Esophagus muscularis mucosa (tissue), 4 donors: ENCODE data around the gene PACSIN2. TPM values are rescaled to one million over a fixed set of nuclear protein-coding genes. Genes with fewer than 3 reads are reported as not detected.
"Not testable (repeated sequence)": the region's sequence is repeated elsewhere in the genome, so short reads cannot be mapped to it uniquely, and the experiment has no call there.

Experiments
- DNase-seq: peaks from one replicate; pipeline ENCODE4 v3.0.0-alpha.2; 2017; ENCODE audit errors: extremely low spot score
- H3K27ac ChIP-seq, 4 donors: fragments of 200-600 bp; sonication (generic); replicated peaks in 1 of 4; 1 replicate in 3 of 4; 2 replicates in 1 of 4; pipeline ENCODE4 v1.5.1; 2016 to 2019; ENCODE audit warnings: mild to moderate bottlenecking in 1 of 4
- H3K27me3 ChIP-seq, 4 donors: fragments of 200-600 bp; sonication (generic); one replicate each; pipeline versions ENCODE4 v1.5.1 to v1.6.0; 2016 to 2019
- H3K36me3 ChIP-seq, 4 donors: fragments of 200-600 bp; sonication (generic); one replicate each; pipeline ENCODE4 v1.5.1; 2016 to 2019
- H3K4me1 ChIP-seq, 4 donors: fragments of 200-600 bp; sonication (generic); one replicate each; pipeline ENCODE4 v1.5.1; 2016 to 2019
- H3K4me3 ChIP-seq, 4 donors: fragments of 200-600 bp; sonication (generic); 1 replicate in 2 of 4; 2 replicates in 2 of 4; pipeline ENCODE4 v1.5.1; 2016 to 2019; ENCODE audit warnings: mild to moderate bottlenecking in 4 of 4, moderate library complexity in 1 of 4
- H3K9me3 ChIP-seq, 4 donors: fragments of 200-600 bp; sonication (generic); 1 replicate in 3 of 4; 2 replicates in 1 of 4; pipeline ENCODE4 v1.5.1; 2016 to 2019
- EP300 ChIP-seq: sonication (generic); formaldehyde crosslinking; IDR thresholded peaks from one replicate; pipeline ENCODE4 v1.6.1; 2017; ENCODE audit warnings: antibody characterized with exemption
- POLR2A ChIP-seq: fragments of 450-650 bp; IDR thresholded peaks from one replicate; pipeline ENCODE4 v1.6.1; 2017; ENCODE audit warnings: antibody characterized with exemption, moderate library complexity, mild to moderate bottlenecking, low read depth
- POLR2AphosphoS5 ChIP-seq, 2 donors: sonication (generic); formaldehyde crosslinking; IDR thresholded peaks; one replicate each; pipeline ENCODE4 v1.6.1; 2017; ENCODE audit warnings: antibody characterized with exemption in 2 of 2
- WGBS: methylation state at CpG from one replicate; pipeline ENCODE4 v1.1.5; 2018; 5-methylcytosine and 5-hydroxymethylcytosine counted together
- intact Hi-C: fragments of 100-400 bp; cut with DNase I; formaldehyde crosslinking; loops from one replicate; pipeline ENCODE4 v1.15.1; 2023
- total RNA-seq, 4 donors: library from RNA; depleted of rRNA; stranded (reverse); fragments of >200 nt; gene quantifications; one replicate each; pipeline versions ENCODE4 v1.1.0 to v1.2.1, GENCODE V29; 2016
- TF ChIP-seq, protein P1 (sequence below), 3 experiments: fragments of 200-600 bp in 2 of 3; fragments of 450-650 bp in 1 of 3; sonication (generic) in 2 of 3; IDR thresholded peaks; one replicate each; pipeline ENCODE4 v1.5.1; 2017 to 2019; ENCODE audit warnings: antibody characterized with exemption in 3 of 3, mild to moderate bottlenecking in 2 of 3, moderate library complexity in 1 of 3

The PACSIN2 gene
- total RNA-seq, 4 donors from 2014 or later: 91.1 to 147 (median 116) TPM

DNA sequence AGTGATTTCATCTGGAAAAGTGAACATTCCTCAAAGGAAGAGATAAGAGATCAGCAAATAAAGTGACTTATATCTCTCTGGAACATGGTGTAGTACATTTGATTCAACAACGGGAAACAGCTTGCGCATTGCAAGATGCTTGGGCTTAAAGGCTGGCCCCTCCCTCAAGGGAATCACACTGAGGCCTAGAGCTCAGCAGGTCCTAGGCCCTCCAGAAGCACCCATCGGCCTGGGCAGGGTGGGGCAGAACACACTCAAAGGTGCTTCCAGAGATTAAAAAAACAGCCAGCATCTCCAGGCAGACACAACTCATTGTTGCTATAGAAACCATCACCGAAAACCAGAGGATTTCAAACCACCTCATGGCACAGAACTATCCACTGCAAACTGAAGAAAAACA lies 88.8 kb downstream of the PACSIN2 start:
- WGBS: 32% methylated on average over 4 of the region's 4 CpGs
- Histone ChIP-seq H3K27ac (peak overlapping the region; percentile 94 to 97 (median 96)), H3K4me3 (no peak overlapping the region), H3K9me3 (no peaks in the 10 kb centered on the region), H3K4me1 (peaks cover 92 to 98% (median 98%) of the 10 kb centered on the region in 4 donors), H3K36me3 (no peaks in the 10 kb centered on the region), H3K27me3 (no peaks in the 10 kb centered on the region)
- intact Hi-C loops: no loop called here
- TF ChIP-seq EP300 (no peak), POLR2AphosphoS5 (IDR thresholded peaks at IDR 0.05) (peak; percentile 24 to 51)
- no peak for DNase-seq

DNA sequence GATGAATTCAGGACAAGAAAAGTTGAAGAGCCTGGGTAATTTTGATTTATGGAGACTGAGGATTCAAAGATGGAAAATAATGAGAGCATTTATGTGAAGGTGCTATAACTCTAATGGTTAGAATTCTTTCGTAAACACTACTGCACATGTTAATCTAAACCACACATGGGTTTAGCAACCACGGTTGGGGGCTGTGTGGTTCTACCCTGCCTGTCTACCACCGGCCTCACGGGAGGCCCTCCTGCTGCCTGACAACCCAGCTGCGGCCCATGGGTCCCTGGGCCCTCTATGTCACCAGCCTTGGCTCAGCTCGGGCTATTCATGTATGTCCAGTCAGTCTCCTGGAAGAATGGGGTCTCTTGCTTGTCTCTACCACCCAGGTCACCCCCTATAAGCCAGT lies 89.4 kb downstream of the PACSIN2 start:
- intact Hi-C loops: no loop called here
- TF ChIP-seq EP300: no peak
- TF ChIP-seq POLR2AphosphoS5 (IDR thresholded peaks at IDR 0.05): no peak
- TF ChIP-seq, protein P1, sequence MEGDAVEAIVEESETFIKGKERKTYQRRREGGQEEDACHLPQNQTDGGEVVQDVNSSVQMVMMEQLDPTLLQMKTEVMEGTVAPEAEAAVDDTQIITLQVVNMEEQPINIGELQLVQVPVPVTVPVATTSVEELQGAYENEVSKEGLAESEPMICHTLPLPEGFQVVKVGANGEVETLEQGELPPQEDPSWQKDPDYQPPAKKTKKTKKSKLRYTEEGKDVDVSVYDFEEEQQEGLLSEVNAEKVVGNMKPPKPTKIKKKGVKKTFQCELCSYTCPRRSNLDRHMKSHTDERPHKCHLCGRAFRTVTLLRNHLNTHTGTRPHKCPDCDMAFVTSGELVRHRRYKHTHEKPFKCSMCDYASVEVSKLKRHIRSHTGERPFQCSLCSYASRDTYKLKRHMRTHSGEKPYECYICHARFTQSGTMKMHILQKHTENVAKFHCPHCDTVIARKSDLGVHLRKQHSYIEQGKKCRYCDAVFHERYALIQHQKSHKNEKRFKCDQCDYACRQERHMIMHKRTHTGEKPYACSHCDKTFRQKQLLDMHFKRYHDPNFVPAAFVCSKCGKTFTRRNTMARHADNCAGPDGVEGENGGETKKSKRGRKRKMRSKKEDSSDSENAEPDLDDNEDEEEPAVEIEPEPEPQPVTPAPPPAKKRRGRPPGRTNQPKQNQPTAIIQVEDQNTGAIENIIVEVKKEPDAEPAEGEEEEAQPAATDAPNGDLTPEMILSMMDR (IDR thresholded peaks at IDR 0.05): no peak
- TF ChIP-seq POLR2A: no peak
- Histone ChIP-seq H3K4me3 (no peak overlapping the region), H3K4me1 (peaks cover 92 to 98% (median 98%) of the 10 kb centered on the region in 4 donors), H3K36me3 (no peaks in the 10 kb centered on the region), H3K9me3 (no peaks in the 10 kb centered on the region), H3K27ac (peak overlapping the region; percentile 94 to 97 (median 96)), H3K27me3 (no peaks in the 10 kb centered on the region)
- no peak for DNase-seq
- WGBS: 77% methylated on average over 6 of the region's 6 CpGs

DNA sequence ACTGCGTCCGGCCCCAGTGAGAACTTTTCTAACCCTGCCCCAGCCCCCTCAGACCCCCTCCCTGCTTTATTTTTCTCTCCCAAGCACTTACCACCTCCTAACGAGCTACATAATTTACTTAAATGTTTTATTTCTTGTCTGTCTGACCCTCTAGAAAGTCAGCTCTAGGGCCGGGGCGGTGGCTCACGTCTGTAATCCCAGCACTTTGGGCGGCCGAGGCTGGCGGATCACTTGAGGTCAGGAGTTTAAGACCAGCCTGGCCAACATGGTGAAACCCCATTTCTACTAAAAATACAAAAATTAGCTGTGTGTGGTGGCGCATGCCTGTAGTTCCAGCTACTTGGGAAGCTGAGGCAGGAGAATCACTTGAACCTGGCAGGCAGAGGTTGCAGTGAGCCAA lies 89.9 kb downstream of the PACSIN2 start:
- H3K9me3 ChIP-seq, H3K27me3 ChIP-seq, intact Hi-C loops, H3K36me3 ChIP-seq, DNase-seq, H3K4me3 ChIP-seq: not testable (repeated sequence)
- peaks cover 91 to 98% (median 98%) of the 10 kb centered on the region in 4 donors for H3K4me1 ChIP-seq
- peak overlapping the region; percentile 94 to 97 (median 96) for H3K27ac ChIP-seq
- WGBS: 93% methylated on average over 10 of the region's 10 CpGs

DNA sequence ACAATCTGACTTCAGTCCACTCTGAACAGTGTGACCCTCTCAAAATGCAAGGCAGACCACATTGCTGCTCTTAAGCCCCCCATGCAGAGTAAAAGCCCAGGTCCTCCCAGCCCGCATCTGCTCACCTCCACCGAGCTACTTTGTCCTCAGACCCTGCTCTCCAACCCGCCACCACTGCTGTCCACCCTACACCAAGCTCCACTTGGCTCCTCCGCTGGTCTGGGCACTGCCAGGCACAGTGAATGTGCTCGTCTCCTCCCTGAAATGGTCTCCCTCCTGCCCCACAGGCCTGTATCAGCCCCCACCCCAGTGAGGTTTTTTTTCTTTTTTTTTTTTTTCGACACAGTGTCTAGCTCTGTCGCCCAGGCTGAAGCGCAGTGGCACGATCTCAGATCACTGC lies 90.5 kb downstream of the PACSIN2 start:
- no peak for TF ChIP-seq POLR2AphosphoS5 (IDR thresholded peaks at IDR 0.05)
- TF ChIP-seq POLR2A: no peak
- no peak for TF ChIP-seq EP300
- TF ChIP-seq, protein P1 (IDR thresholded peaks at IDR 0.05): no peak
- Histone ChIP-seq H3K4me3 (no peak overlapping the region), H3K9me3 (no peaks in the 10 kb centered on the region), H3K4me1 (peaks cover 90 to 98% (median 98%) of the 10 kb centered on the region in 4 donors), H3K27ac (peak overlapping the region; percentile 94 to 97 (median 96)), H3K27me3 (no peaks in the 10 kb centered on the region), H3K36me3 (no peaks in the 10 kb centered on the region)
- DNase-seq: no peak
- intact Hi-C loops: no loop called here
- 90% methylated on average over 9 of the region's 9 CpGs for WGBS

DNA sequence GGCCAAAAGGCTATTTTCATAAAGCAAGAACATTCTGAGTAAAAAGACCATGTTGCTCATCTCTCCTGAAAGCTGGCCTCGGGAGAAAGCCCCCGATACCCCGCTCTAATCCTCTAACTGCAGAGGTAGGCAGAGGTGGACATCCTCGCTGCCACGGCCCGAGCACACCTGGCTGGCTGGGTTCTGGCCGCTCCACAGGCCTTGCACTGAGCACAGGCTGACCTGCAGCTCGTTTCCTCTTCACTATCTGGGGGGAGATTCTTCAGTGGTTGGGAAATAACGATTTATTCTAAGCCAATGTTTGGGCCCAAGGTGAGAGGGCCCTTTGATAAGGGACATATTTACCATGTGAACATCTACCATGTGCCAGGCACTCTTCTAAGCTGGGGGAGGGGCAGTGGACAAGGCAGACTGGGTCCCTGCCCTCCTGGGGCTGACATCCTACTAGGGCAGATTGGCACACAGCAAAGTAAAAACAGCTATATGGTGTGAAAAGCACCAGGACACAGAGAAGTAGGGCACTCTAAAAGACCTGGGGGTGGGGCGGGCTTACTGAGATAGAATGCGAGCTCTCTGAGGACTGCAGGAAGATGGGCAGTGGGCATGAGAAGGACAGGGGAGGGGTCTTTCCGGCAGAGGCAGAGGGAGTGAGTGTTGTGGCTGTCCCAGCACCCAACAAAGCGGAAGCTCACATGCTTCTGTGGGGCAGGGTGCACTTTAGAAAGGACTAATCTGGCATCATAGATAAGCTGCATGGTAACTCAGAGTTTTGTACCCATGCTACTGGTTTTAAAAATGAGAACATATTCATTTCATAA lies 92.4 kb downstream of the PACSIN2 start:
- Histone ChIP-seq H3K36me3 (no peaks in the 10 kb centered on the region), H3K9me3 (no peaks in the 10 kb centered on the region), H3K4me1 (peaks cover 88 to 97% (median 95%) of the 10 kb centered on the region in 4 donors), H3K27me3 (no peaks in the 10 kb centered on the region), H3K27ac (peak overlapping the region; percentile 62 to 76 (median 70)), H3K4me3 (no peak overlapping the region)
- no peak for DNase-seq
- intact Hi-C loops: no loop called here
- TF ChIP-seq EP300: no peak
- no peak for TF ChIP-seq POLR2A
- no peak for TF ChIP-seq POLR2AphosphoS5 (IDR thresholded peaks at IDR 0.05)
- TF ChIP-seq, protein P1 (IDR thresholded peaks at IDR 0.05): no peak
- 84% methylated on average over 13 of the region's 13 CpGs for WGBS
